Transverse colon (tissue), 4 donors: ENCODE results near the gene MAP3K14. TPM values are rescaled to one million over a fixed set of nuclear protein-coding genes. Genes with fewer than 3 reads are reported as not detected.
"Not testable (repeated sequence)": the region's sequence is repeated elsewhere in the genome, so short reads cannot be mapped to it uniquely, and the experiment has no call there.

ENCODE experiments used
- DNase-seq: peaks from one replicate; pipeline ENCODE4 v3.0.0-alpha.2; 2019
- H3K27ac ChIP-seq, 4 donors: fragments of 200-600 bp; sonication (generic); 2 replicates each; pipeline ENCODE4 v1.5.1; 2016 to 2018; ENCODE audit warnings: inconsistent platforms in 4 of 4
- H3K27me3 ChIP-seq: fragments of 200-600 bp; sonication (generic); 2 replicates; pipeline ENCODE4 v1.5.1; 2017; ENCODE audit warnings: inconsistent platforms
- H3K36me3 ChIP-seq, 4 donors: fragments of 200-600 bp; sonication (generic); 2 replicates each; pipeline ENCODE4 v1.5.1; 2017 to 2019; ENCODE audit warnings: inconsistent platforms in 4 of 4
- H3K4me1 ChIP-seq, 4 donors: fragments of 200-600 bp; sonication (generic); 2 replicates each; pipeline ENCODE4 v1.5.1; 2017 to 2020; ENCODE audit warnings: inconsistent platforms in 4 of 4
- H3K4me3 ChIP-seq, 4 donors: fragments of 200-600 bp; sonication (generic); 1 replicate in 1 of 4; 2 replicates in 3 of 4; pipeline versions ENCODE4 v1.5.1 to v1.6.1; 2017 to 2019; ENCODE audit warnings: inconsistent platforms in 4 of 4
- H3K9me3 ChIP-seq, 2 donors: fragments of 200-600 bp; sonication (generic); 2 replicates each; pipeline ENCODE4 v1.5.1; 2017 to 2019; ENCODE audit warnings: inconsistent platforms in 2 of 2
- EP300 ChIP-seq: sonication (generic); formaldehyde crosslinking; IDR thresholded peaks from one replicate; pipeline ENCODE4 v1.6.1; 2017; ENCODE audit warnings: antibody characterized with exemption, low read depth
- POLR2A ChIP-seq: fragments of 450-650 bp; IDR thresholded peaks from one replicate; pipeline ENCODE4 v1.6.1; 2016; ENCODE audit warnings: antibody characterized with exemption, mild to moderate bottlenecking, moderate library complexity
- POLR2AphosphoS5 ChIP-seq, 3 donors: sonication (generic); formaldehyde crosslinking; IDR thresholded peaks; one replicate each; pipeline ENCODE4 v1.6.1; 2016; ENCODE audit warnings: antibody characterized with exemption in 3 of 3
- WGBS, 2 donors: methylation state at CpG; one replicate each; pipeline ENCODE4 v1.1.5; 2018; ENCODE audit warnings: low coverage in 1 of 2; 5-methylcytosine and 5-hydroxymethylcytosine counted together
- in situ Hi-C, 4 donors: fragments of 200-750 bp; cut with MboI; loops; one replicate each; pipeline versions ENCODE4 v1.15.0 to v1.15.1; 2017; ENCODE audit warnings: low sequenced_read_pairs in 3 of 4, low pct_ligation_motif_present in 1 of 4, low pct_unique_long_range_greater_than_20kb in 1 of 4
- intact Hi-C: fragments of 100-400 bp; cut with DNase I; formaldehyde crosslinking; loops from one replicate; pipeline ENCODE4 v1.15.1; 2023; ENCODE audit warnings: low total_unique reads
- total RNA-seq, 4 donors: library from RNA; depleted of rRNA; stranded (reverse); fragments of >200 nt; gene quantifications; one replicate each; pipeline ENCODE4 v1.1.0, GENCODE V29; 2016
- TF ChIP-seq, protein P1 (sequence below), 5 experiments: fragments of 200-600 bp in 3 of 5; fragments of 450-650 bp in 2 of 5; sonication (generic) in 3 of 5; IDR thresholded peaks; 1 replicate in 2 of 5; 2 replicates in 3 of 5; pipeline ENCODE4 v1.5.1; 2016 to 2017; ENCODE audit warnings: antibody characterized with exemption in 5 of 5, inconsistent platforms in 3 of 5, mild to moderate bottlenecking in 2 of 5, moderate library complexity in 1 of 5

MAP3K14 gene
- total RNA-seq, 4 donors from 2014 or later, result 13.0 to 33.7 (median 18.7) TPM

- in situ Hi-C loops (no loop called here), intact Hi-C loops (no loop called here)
- peaks cover 0 to 18% (median 6%) of the 10 kb centered on the region in 4 donors for H3K4me1 ChIP-seq
- H3K9me3 ChIP-seq, result no peaks in the 10 kb centered on the region
- H3K4me3 ChIP-seq, result no peak overlapping the region
- 40 to 70% methylated on average over 1 to 3 of the region's 3 CpGs for WGBS, 2 donors
- H3K27me3 ChIP-seq, result no peaks in the 10 kb centered on the region
- H3K27ac ChIP-seq, result peak overlapping the region; percentile 32 to 39 (median 36)
- peak; percentile 4 for DNase-seq
- TF ChIP-seq POLR2A, result no peak
- TF ChIP-seq, protein P1, sequence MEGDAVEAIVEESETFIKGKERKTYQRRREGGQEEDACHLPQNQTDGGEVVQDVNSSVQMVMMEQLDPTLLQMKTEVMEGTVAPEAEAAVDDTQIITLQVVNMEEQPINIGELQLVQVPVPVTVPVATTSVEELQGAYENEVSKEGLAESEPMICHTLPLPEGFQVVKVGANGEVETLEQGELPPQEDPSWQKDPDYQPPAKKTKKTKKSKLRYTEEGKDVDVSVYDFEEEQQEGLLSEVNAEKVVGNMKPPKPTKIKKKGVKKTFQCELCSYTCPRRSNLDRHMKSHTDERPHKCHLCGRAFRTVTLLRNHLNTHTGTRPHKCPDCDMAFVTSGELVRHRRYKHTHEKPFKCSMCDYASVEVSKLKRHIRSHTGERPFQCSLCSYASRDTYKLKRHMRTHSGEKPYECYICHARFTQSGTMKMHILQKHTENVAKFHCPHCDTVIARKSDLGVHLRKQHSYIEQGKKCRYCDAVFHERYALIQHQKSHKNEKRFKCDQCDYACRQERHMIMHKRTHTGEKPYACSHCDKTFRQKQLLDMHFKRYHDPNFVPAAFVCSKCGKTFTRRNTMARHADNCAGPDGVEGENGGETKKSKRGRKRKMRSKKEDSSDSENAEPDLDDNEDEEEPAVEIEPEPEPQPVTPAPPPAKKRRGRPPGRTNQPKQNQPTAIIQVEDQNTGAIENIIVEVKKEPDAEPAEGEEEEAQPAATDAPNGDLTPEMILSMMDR (IDR thresholded peaks at IDR 0.05), result no peak
- no peak for TF ChIP-seq EP300
- TF ChIP-seq POLR2AphosphoS5 (IDR thresholded peaks at IDR 0.05), result no peak
- H3K36me3 ChIP-seq, result no peaks in the 10 kb centered on the region
Measured at GRCh38 chr17:45345246-45345553, 28.4 kb upstream of the MAP3K14 start.

GRCh38 chr17:45343967-45344664 lies 27.3 kb upstream of the MAP3K14 start:
- H3K36me3 ChIP-seq, in situ Hi-C loops, H3K9me3 ChIP-seq, H3K27me3 ChIP-seq, intact Hi-C loops, H3K27ac ChIP-seq, H3K4me3 ChIP-seq, DNase-seq: not testable (repeated sequence)
- WGBS, 2 donors, result 93% methylated on average over 10 of the region's 10 CpGs; no CpG with 5 or more reads in 1 of the 2 donors
- H3K4me1 ChIP-seq, result peaks cover 0 to 18% (median 6%) of the 10 kb centered on the region in 4 donors

DNA sequence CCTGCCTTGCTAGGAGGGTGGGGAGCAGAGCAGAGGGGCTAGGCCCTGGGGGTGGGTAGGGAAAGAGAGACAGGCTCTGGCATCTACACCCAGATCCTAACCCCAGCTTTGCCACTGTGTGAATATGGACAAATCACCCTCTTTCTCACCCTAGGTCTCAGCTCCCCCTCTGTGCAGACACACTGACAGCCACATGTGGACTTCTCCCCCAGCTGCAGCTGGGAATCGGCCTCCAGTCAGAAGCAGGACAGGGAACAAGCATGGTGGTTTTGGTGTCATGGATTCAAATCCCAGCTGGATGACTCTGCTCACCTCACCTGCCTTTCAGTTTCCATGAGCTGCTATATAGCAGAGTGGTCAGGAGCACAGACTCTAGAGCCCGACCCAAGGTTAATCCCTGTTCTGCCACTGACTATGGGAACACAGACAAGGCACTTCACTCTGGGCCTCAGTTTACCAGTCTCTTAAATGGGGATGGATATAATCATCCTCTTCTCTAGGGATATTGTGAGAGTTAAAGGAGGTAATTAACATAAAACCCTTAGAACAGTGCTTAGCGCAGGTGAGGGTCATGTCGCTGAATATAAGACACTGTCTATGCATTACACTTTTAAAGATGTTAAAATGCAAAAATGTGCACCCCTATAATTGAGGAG lies 26.2 kb upstream of the MAP3K14 start:
- H3K27me3 ChIP-seq, result no peaks in the 10 kb centered on the region
- in situ Hi-C loops (no loop called here), intact Hi-C loops (no loop called here)
- no peak overlapping the region for H3K4me3 ChIP-seq
- TF ChIP-seq EP300 (no peak), POLR2A (no peak), POLR2AphosphoS5 (IDR thresholded peaks at IDR 0.05) (no peak)
- TF ChIP-seq, protein P1 (IDR thresholded peaks at IDR 0.05), result no peak
- DNase-seq, result peak; percentile 1
- 90 to 92% methylated on average over 3 to 4 of the region's 4 CpGs for WGBS, 2 donors
- H3K9me3 ChIP-seq, result no peaks in the 10 kb centered on the region
- no peaks in the 10 kb centered on the region for H3K36me3 ChIP-seq
- no peak overlapping the region for H3K27ac ChIP-seq
- peaks cover 0 to 18% (median 6%) of the 10 kb centered on the region in 4 donors for H3K4me1 ChIP-seq

DNA sequence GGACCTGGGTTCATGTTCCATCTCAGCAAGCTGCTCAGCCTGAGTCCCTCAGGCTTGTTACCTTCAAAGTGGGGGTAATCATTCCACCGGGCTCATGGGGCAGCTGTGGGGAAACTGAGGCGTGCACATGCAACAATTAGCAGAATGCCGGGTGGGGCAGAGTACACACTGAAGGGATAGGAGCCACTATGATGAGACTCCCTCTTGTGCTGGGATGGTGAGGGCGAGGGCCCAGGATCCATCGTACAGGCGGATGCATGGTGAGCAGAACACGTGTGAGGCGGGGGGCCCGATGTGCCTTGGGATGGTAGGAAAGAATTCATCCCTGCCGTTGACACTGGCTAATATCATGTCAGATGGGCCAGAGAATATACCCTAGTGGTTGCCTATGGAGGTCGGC lies 25.5 kb upstream of the MAP3K14 start:
- Histone ChIP-seq H3K4me1 (peaks cover 0 to 18% (median 6%) of the 10 kb centered on the region in 4 donors), H3K27ac (no peak overlapping the region), H3K36me3 (no peaks in the 10 kb centered on the region), H3K9me3 (no peaks in the 10 kb centered on the region), H3K27me3 (no peaks in the 10 kb centered on the region), H3K4me3 (no peak overlapping the region)
- WGBS, 2 donors, result 91 to 100% methylated on average over 4 to 11 of the region's 11 CpGs
- intact Hi-C loops (no loop called here), in situ Hi-C loops (no loop called here)
- DNase-seq, result peak; percentile 4
- TF ChIP-seq POLR2AphosphoS5 (IDR thresholded peaks at IDR 0.05) (no peak), POLR2A (no peak), EP300 (no peak)
- TF ChIP-seq, protein P1 (IDR thresholded peaks at IDR 0.05), result no peak
